ENCODE measurements around the gene TRAPPC6A. TPM values are rescaled to one million over a fixed set of nuclear protein-coding genes. Genes with fewer than 3 reads are reported as not detected.

Gene TRAPPC6A
- total and polyA plus RNA-seq, 11 donors: 7.7 to 22.8 (median 18.6) TPM

DNA sequence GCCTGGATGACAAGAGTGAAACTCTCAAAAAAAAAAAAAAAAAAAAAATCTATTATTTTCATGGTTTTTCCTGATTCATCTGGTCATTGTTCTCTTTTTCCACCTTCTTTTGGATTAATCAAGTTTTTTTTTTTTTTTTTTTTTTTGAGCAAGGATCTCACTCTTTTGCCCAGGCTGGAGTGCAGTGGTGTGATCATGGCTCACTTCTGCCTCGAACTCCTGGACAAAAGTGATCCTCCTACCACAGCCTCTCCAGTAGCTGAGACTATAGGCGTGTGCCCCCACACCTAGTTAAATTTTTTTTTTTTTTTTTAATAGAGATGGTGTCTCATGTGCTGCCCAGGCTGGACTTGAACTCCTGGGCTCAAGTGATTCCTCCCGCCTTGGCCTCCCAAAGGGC, 28.3 kb upstream of the TRAPPC6A start:
- Histone ChIP-seq H3K9me3 (no peaks in the 10 kb centered on the region), H3K4me3 (no peak overlapping the region), H3K36me3 (no peaks in the 10 kb centered on the region), H3K27ac (no peak overlapping the region), H3K4me1 (peaks cover 0 to 9% (median 0%) of the 10 kb centered on the region in 12 donors), H3K27me3 (peaks cover 0 to 5% (median 0%) of the 10 kb centered on the region in 9 donors)
- 87 to 95% (median 90%) methylated on average over 3 of the region's 3 CpGs for WGBS, 4 donors
- intact Hi-C loops (cut with DNase I): no loop called here
- TF ChIP-seq, protein P1, sequence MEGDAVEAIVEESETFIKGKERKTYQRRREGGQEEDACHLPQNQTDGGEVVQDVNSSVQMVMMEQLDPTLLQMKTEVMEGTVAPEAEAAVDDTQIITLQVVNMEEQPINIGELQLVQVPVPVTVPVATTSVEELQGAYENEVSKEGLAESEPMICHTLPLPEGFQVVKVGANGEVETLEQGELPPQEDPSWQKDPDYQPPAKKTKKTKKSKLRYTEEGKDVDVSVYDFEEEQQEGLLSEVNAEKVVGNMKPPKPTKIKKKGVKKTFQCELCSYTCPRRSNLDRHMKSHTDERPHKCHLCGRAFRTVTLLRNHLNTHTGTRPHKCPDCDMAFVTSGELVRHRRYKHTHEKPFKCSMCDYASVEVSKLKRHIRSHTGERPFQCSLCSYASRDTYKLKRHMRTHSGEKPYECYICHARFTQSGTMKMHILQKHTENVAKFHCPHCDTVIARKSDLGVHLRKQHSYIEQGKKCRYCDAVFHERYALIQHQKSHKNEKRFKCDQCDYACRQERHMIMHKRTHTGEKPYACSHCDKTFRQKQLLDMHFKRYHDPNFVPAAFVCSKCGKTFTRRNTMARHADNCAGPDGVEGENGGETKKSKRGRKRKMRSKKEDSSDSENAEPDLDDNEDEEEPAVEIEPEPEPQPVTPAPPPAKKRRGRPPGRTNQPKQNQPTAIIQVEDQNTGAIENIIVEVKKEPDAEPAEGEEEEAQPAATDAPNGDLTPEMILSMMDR (IDR thresholded peaks at IDR 0.05): no peak
- TF ChIP-seq POLR2A (IDR thresholded peaks at IDR 0.05): no peak
- no peak for DNase-seq
- no peak for ATAC-seq

GRCh38 chr19:45205810-45206209, 27.8 kb upstream of the TRAPPC6A start:
- intact Hi-C loops (cut with DNase I): no loop called here
- TF ChIP-seq, protein P1 (IDR thresholded peaks at IDR 0.05): no peak
- TF ChIP-seq POLR2A (IDR thresholded peaks at IDR 0.05): no peak
- no peaks in the 10 kb centered on the region for H3K36me3 ChIP-seq
- peaks cover 0 to 2% (median 0%) of the 10 kb centered on the region in 9 donors for H3K27me3 ChIP-seq
- ATAC-seq (no peak), DNase-seq (no peak)
- H3K27ac ChIP-seq: no peak overlapping the region
- peaks cover 0 to 8% (median 0%) of the 10 kb centered on the region in 12 donors for H3K4me1 ChIP-seq
- no peak overlapping the region for H3K4me3 ChIP-seq
- 85 to 86% (median 85%) methylated on average over 12 of the region's 12 CpGs for WGBS, 4 donors
- H3K9me3 ChIP-seq: no peaks in the 10 kb centered on the region

DNA sequence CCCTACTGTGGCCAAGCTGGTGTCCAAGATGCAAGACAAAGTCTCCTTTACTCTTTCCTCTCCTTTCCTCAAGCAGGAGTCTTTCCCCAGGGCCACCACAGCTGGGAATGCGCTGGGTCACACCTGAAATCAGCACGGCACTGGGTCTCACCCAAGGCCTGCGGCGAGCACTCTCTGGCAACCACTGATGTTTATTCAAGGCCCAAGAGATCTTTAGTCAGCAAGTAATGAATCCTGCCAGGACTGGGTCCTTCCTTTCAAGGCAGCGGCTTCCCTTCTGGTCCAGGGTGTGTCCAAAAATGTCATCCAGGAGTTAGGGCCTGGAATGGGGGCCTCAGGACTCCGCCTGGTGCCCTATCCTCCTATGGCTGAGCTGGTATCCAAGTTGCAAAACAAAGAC, 24.6 kb upstream of the TRAPPC6A start:
- no peak overlapping the region for H3K4me3 ChIP-seq
- H3K9me3 ChIP-seq: no peaks in the 10 kb centered on the region
- no peaks in the 10 kb centered on the region for H3K36me3 ChIP-seq
- DNase-seq (no peak), ATAC-seq (no peak)
- no peaks in the 10 kb centered on the region for H3K27me3 ChIP-seq
- intact Hi-C loops (cut with DNase I): loop anchor here in 7 of 10 donors (5.0 kb wide), 2 partner anchors 45 to 135 kb away; partner anchors contain the start of gene EXOC3L2 (in 6 of the 7)
- no peak overlapping the region for H3K27ac ChIP-seq
- 76 to 92% (median 80%) methylated on average over 5 to 6 of the region's 6 CpGs for WGBS, 4 donors
- TF ChIP-seq, protein P1 (IDR thresholded peaks at IDR 0.05): no peak
- TF ChIP-seq POLR2A (IDR thresholded peaks at IDR 0.05): no peak
- no peaks in the 10 kb centered on the region for H3K4me1 ChIP-seq

DNA sequence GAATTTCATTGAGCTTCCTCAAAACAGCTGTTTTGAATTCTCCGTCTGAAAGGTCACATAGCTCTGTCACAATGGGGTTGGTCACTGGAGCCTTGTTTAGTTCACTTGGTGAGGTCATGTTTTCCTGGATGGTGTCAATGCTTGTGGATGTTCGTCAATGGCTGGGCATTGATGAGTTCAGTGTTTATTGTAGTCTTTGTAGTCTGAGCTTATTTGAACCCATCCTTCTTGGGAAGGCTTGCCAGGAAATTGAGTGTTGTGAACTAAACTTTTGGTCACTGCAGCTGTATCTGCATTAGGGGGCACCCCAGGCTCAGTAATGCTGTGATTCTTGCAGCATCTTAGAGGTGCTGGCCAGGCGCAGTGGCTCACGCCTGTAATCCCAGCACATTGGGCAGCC, 22.5 kb upstream of the TRAPPC6A start:
- ATAC-seq (peak; percentile 51 to 69 (median 62)), DNase-seq (peak in 1 of 5 donors; percentile 23)
- Histone ChIP-seq H3K4me3 (no peak overlapping the region), H3K36me3 (no peaks in the 10 kb centered on the region), H3K9me3 (no peaks in the 10 kb centered on the region), H3K27ac (no peak overlapping the region), H3K4me1 (no peaks in the 10 kb centered on the region), H3K27me3 (no peaks in the 10 kb centered on the region)
- no peak for TF ChIP-seq POLR2A (IDR thresholded peaks at IDR 0.05)
- TF ChIP-seq, protein P1 (IDR thresholded peaks at IDR 0.05): peak; percentile 15 to 57 (median 40)
- intact Hi-C loops (cut with DNase I): loop anchor here in 8 of 10 donors (2.0 to 5.0 kb wide), 5 partner anchors 44 to 138 kb away; partner anchors contain the start of gene EXOC3L2 (in 7 of the 8)
- 42 to 47% (median 46%) methylated on average over 4 of the region's 4 CpGs for WGBS, 4 donors
